DMS 273 (cell line): ENCODE measurements around the gene TYW1B.
"Not testable (repeated sequence)": the region's sequence is repeated elsewhere in the genome, so short reads cannot be mapped to it uniquely, and the experiment has no call there.

Experiments used
- DNase-seq: peaks from one replicate; lab custom pipeline; 2025; ENCODE audit not compliant: unreplicated experiment; lab: John Stamatoyannopoulos, UW

The TYW1B gene

GRCh38 chr7:72580142-72580770 lies 247.7 kb downstream of the TYW1B start:
- DNase-seq = not testable (repeated sequence)

- no peak for DNase-seq
Observed at GRCh38 chr7:72577107-72577506, 250.9 kb downstream of the TYW1B start.

- not testable (repeated sequence) for DNase-seq
Observed at GRCh38 chr7:72561988-72562387, 266.0 kb downstream of the TYW1B start.

- DNase-seq = not testable (repeated sequence)
Observed at GRCh38 chr7:72559546-72559945, 268.5 kb downstream of the TYW1B start.

GRCh38 chr7:72556733-72557132 lies 271.3 kb downstream of the TYW1B start:
- not testable (repeated sequence) for DNase-seq

GRCh38 chr7:72555238-72555637 lies 272.8 kb downstream of the TYW1B start:
- not testable (repeated sequence) for DNase-seq

- DNase-seq = not testable (repeated sequence)
Observed at GRCh38 chr7:72554401-72554800, 273.6 kb downstream of the TYW1B start.

- DNase-seq = peak; percentile 82
Observed at GRCh38 chr7:72550454-72550853, 277.5 kb downstream of the TYW1B start.

GRCh38 chr7:72546586-72547237 lies 281.3 kb downstream of the TYW1B start:
- DNase-seq = not testable (repeated sequence)

GRCh38 chr7:72544531-72544930 lies 283.5 kb downstream of the TYW1B start:
- DNase-seq = not testable (repeated sequence)

- DNase-seq = no peak
Observed at GRCh38 chr7:72540923-72541322, 287.1 kb downstream of the TYW1B start.

- no peak for DNase-seq
Observed at GRCh38 chr7:72540106-72540611, 287.8 kb downstream of the TYW1B start.

GRCh38 chr7:72539702-72540101 lies 288.3 kb downstream of the TYW1B start:
- DNase-seq = peak; percentile 28

- DNase-seq = no peak
Observed at GRCh38 chr7:72538856-72539255, 289.1 kb downstream of the TYW1B start.

- peak; percentile 51 for DNase-seq
Observed at GRCh38 chr7:72538147-72538546, 289.9 kb downstream of the TYW1B start.

- DNase-seq = peak; percentile 62
Observed at GRCh38 chr7:72536038-72536437, 292.0 kb downstream of the TYW1B start.

GRCh38 chr7:72531048-72531447 lies 297.0 kb downstream of the TYW1B start:
- not testable (repeated sequence) for DNase-seq
